Posterior cingulate gyrus (tissue), 11 donors: ENCODE measurements around the gene CTCFL.

ENCODE experiments used
- DNase-seq, 10 donors: peaks; one replicate each; pipeline versions ENCODE4 v3.0.0 to v3.0.0-alpha.2; 2020 to 2021; ENCODE audit warnings: mixed read lengths in 3 of 10
- intact Hi-C: fragments of 100-400 bp; cut with DNase I; formaldehyde crosslinking; loops from one replicate; pipeline ENCODE4 v1.15.1; 2023

The CTCFL gene

DNA sequence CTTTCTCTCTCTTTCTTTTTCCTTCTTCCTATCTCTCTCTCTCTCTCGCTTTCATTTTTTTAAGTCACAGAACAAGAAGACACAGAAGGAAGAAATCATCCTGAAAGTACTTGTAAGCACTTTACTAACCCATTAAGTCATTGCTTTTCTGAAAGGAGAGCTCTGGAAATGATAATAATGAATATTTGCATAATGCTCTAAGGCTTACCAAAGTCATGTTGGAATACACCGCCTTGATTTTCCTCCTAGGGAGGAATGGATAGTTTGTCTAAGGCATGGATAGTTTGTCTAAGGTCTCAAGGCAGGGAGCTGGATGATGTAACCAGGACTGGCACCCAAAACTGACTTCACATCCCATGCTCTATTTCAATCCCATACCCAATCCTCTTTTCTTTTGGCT is 12.9 kb upstream of the CTCFL start:
- intact Hi-C loops: no loop called here
- no peak for DNase-seq

DNA sequence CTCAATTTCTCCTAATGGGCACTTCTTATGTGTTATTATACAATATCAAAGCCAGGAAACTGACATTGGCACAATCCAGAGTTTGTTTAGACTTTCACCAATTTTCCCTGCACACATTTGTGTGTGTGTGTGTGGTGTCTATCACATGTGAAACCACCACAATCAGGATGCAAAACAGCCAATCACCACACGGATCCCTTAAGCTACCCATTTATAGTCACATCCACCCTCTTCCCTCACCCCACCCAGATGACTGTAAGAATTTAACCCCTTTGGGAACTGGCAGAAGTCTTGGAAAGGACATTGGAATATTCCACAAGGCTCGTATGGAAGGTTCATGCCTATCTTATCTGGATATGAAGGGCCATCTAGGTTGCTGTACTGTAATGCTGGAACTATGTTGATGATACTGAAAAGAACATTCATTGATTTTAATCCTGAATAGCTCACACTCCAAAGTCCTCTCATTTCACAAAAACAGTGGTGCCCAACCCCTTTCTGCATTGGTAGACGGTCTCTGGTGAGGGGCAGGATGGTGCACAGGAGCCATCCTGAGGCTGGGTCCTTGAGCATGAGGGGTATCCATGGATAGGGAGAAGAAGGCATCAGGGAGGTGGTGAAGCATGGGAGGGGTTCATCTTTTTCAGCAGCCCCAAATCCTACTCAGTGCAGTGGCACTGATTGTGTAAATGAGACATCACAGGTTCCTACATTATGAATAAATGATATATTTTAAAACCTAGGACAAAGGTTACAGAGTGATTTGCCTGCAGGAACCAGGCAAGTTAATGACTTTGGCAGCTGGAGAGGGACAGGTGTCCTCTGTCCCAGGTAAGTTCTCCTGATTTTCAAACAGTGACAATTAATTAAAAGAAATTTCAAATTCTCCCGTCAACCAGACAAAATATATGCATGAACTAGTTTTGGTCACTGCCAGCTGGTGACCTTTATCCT is 12.1 kb upstream of the CTCFL start:
- intact Hi-C loops: no loop called here
- no peak for DNase-seq

DNA sequence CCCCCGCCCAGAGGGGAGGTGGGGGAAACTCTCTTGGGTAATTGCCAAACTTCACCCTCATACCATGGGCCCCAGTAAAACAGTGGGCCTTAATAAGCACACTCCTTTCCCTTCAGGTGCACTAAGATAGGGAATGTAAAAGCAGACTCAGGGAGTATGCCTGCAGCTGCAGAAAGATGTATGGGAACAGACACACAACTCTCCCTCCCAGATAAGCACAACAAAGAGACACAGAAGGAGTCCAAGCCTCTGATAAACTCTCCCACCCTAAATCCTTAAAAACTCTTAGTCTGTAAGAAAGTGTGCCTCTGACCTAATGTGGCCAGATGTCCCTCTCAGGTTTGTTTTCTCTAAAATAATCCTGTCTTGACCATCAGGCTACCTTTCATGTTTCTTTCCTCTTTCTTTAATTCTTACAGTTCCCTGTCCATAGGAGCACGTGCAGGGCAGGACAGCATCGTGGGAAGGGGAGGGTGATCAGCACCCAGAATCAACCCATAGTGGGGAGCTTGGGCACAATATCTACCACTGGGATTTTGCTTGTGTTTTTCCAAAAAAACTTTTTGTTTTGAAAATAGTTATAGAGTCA is 11.3 kb upstream of the CTCFL start:
- DNase-seq: no peak
- intact Hi-C loops: no loop called here

DNA sequence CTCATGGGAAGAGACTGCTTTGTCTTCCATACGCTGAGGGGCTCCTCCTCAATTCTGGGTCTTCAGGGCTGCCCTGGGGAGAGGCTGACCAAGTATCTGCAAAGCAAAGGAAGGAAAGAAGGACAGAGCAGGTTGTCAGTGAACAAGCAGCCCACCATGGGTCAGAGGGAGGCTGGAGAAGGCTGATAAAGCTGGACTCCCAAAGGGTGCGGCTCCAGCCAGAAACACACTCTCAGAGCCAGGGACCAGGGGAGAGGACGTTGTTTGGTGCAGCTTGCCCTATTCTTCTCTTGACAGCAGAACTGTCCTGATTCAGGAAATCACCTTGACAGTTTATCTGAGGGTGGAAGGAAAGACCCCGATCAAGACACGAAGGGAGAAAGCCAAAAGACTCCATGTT is 10.4 kb upstream of the CTCFL start:
- intact Hi-C loops: no loop called here
- DNase-seq: no peak

DNA sequence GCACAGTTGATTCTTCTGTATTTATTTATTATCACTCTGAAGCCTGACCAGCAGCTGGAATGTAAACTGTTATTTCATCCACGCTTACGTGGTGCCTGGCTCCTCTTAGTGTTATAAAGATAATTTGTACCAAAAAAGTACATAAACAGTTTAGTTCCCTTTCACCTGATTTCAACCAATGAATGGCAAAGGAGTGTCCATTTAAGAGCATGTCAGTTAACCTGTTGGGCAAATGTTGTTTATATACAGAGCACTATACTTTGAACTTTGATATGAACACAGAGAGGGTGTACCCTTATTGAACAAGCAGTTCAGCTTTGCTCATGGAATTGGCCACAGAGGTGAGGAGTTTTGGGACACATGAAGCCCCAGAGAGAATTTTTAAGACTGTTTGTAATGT is 7.2 kb upstream of the CTCFL start:
- no peak for DNase-seq
- intact Hi-C loops: no loop called here

DNA sequence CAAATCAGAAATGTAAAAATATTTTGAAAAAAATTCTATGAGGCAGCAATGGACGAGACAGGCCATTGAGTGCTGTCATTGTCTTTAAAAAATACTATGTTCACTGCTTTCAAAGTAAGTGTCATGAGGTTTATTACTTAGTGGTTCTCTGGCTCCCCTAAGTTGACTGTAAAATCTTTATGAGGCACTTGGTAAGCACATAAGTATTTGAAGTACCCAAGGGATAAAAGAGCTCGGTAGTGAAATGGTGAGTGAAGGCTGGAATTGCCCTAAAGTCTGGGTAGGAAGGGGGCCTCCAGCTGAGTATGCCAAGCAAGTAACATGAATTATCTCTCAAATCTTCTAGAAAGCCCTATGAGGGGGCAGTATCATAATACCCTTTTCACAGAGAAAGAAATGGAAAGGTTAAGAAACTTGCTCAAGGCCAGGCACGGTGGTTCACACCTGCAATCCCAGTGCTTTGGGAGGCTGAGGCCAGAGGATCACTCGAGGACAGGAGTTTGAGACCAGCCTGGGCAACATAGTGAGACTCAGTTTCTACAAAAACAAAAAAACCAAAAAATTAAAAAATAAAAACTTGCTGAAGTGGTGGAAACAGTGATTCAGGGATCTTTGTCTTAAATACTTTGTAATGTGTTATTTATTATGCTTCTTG is 5.5 kb upstream of the CTCFL start:
- intact Hi-C loops: no loop called here
- DNase-seq: no peak

DNA sequence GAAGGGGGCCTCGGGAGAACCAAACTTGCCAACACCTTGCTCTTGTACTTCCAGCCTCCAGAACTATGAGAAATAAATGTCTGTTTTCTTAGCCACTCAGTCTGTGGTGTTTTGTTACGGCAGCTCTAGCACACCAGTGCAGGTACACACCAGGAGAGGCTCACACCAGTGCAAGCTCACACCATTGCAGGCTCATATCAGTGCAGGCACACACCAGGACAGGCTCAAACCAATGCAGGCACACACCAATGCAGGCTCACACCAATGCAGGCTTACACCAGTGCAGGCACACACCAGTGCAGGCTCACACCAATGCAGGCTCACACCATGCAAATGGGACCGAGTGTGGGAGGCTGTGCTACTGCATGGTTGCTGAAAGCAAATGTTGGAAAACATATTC is 4.9 kb upstream of the CTCFL start:
- no peak for DNase-seq
- intact Hi-C loops: no loop called here

DNA sequence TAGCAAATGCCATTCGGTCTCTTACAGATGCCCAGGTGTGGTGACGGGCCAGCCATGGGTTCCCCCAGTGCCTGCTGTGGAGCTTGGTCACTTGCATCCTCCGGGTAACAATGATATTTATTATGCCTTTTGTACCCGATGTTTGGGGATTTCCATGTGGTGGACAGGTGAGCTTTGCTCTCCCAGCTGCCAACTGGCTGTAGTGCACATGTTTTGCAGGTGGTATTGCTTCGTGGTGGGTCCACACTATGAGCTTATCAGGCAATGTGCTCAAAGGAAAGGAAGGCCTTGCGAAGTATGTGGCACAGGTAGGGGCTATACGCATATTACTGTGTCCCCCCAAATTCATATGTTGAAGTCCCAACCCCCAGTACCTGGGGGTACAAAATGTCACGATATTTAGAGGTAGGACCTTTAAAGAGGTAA is 4.2 kb upstream of the CTCFL start:
- DNase-seq: no peak
- intact Hi-C loops: no loop called here

DNA sequence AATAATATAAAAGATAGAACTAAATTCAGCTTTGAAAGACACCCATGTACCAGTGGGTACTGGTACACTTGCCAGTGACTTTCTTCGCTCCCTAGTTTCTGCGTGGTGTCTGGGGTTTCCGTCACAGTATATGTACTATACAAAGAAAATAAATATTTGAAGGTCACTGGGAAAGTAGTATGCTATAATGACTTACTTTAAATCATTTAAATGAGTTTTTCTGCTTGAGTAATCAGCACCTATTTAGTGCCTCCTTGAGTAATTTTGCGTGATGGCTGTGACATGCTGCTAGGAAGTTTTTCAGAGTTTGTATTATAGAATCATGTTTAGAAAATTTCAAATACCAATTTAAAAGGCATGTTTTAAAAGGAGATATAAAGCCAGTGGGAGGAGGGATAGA is 3.2 kb upstream of the CTCFL start:
- DNase-seq: no peak
- intact Hi-C loops: no loop called here

DNA sequence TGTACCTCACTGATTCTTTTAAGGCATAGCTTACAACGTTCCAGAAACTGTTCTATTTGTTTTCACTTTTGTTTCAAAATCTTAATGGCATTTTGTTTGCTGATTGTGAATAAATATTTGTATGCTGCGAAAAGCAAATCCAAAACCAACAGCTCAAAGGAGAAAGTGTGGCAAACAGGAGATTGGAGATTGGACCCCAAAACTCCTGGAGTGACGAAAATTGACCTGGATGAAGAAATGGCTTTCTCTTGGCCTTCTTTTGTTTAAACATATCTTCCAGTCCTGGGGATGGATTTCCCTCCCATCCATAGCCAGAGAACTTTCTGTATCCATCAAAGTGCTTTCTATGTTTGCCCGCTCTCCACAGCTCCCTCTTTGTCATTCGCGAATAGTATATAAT is 2.8 kb upstream of the CTCFL start:
- DNase-seq: no peak
- intact Hi-C loops: no loop called here

DNA sequence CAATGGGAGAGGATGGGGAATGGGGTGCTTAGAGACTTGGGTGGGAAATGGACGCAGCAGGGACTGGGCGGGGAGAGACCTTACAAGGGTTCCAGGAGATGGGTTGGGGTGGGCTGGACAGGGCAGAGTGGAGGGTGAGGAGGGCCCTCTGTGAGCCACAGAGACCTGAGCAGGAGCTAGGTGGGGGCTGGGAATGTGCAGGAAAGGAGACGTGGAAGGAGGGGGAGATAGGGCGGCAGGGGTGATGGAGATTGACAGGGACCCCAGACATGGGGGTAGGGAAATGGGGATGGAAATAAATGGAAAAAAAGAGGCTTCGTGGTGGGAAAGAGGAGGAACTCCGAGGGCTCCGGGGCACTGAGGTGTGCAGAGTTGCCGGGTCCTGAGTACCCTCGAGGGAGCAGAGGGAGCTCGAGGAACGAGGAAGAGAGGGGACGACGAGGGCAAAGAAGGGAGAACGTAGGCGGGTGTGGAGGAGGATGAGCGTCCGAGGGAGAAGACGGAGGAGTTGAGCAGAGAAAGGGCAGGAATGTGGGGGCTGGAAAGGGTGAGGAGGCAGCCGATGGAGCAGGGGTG is 2.0 kb upstream of the CTCFL start:
- intact Hi-C loops: no loop called here
- no peak for DNase-seq

DNA sequence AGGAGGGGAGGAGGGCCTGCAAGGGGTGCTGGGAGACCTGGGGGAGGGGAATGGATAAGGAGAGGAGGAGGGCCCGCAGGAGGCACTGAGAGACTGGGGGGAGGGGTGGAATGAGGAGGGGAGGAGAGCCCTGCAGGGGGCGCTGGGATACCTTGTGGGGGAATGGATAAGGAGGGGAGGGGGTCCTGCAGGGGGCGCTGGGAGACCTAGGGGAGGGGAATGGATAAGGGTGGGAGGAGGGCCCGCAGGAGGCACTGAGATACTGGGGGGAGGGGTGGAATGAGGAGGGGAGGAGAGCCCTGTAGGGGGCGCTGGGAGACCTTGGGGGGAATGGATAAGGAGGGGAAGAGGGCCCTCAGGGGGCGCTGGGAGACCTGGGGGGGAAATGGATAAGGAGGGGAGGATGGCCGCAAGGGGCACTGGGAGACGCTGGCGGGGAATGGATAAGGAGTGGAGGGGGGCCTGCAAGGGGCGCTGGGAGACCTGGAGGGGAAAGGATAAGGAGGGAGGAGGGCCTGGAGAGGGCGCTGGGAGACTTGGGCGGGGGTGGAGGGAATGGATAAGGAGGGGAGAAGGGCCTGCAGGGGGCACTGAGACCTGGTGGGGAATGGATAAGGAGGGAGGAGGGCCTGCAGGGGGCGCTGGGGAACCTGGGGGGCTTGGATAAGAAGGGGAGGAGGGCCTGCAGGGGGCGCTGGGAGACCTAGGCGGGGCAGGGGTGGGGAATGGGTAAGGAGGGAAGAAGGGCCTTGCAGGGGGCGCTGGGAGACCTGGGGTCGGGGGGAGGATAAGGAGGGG is 1.3 kb upstream of the CTCFL start:
- intact Hi-C loops: no loop called here
- no peak for DNase-seq

DNA sequence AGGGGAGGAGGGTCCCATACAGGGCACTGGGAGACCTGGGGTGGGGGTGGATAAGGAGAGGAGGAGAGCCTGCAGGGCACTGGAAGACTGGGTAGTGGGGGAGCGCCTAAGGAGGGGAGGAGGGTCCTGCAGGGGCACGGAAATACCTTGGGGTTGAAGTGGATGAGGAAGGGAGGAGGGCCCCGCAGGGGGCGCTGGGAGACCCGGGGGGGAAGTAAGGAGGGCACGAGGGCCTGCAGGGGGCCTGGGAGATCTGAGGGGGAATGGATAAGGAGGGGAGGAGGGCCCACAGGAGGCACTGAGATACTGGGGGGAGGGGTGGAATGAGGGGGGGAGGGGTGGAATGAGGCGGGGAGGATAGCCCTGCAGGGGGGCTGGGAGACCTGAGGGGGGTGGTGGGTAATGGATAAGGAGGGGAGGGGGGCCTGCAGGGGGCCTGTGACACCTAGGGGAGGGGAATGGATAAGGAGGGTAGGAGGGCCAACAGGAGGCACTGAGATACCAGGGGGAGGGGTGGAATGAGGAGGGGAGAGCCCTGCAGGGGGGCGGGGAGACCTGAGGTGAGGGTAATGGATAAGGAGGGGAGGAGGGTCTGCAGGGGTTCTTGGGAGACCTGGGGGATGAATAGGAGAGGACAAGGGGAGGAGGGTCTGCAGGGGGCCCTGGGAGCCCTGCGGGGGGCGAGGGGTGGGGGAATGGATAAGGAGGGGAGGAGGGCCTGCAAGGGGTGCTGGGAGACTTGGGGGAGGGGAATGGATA is 567 bp upstream of the CTCFL start:
- intact Hi-C loops: no loop called here

DNA sequence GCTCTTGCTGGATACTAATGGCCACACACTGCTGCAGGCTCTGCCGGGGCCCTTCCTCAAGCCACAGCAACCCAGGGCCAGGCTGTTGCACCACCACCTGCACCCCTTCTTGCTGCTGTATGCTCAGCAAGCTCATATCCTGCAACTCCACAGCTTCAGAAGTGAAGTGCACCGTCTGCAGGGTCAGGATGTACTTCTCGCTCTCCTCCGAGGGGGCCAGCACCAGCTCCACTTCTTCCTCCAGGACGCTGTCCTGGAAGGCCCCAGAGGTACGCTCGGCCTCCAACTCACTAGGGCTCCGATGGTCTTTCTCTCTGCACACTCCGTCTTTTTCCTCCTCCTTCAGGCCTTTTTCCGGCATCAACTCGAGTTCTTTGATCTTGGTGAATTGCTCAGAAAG is 1.2 kb downstream of the CTCFL start:
- no peak for DNase-seq
- intact Hi-C loops: no loop called here

More for the DNA sequence above, 567 bp upstream of the CTCFL start:
- no peak for DNase-seq

DNA sequence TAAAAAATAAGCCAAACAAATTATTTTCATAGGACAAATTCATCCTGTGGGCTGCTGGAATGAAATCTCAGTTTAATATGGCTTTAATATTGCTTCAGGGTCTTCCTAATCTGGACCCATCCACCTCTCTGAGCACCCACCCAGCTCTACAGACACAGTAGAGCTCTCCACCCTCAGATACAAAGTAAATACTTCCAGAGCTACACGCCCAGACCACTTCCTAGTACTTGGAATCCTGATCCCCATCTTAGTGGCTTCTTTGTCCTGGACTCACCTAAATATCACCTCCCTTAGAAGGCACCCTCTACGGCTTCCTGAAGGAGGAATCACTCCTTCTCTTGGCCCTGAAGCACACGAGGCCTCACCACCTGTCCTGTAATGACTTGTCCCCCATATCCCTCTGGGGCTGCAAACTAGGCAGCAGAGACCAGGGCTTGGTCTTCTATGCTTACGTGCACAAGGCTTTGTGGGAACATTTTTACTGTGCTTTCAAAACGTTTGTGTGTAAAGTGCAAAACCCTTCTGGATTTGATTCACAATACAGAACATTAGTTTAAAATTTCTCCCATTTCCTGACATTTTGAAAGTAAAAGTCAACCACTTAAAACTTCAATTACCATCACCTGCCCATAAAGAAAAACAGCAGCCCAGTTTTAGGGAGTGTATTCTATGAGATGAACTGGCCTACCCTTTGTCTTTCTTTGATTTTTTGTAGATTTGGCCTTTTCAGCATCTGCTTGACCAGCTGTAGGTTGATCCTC is 2.4 kb downstream of the CTCFL start:
- no peak for DNase-seq
- intact Hi-C loops: no loop called here

DNA sequence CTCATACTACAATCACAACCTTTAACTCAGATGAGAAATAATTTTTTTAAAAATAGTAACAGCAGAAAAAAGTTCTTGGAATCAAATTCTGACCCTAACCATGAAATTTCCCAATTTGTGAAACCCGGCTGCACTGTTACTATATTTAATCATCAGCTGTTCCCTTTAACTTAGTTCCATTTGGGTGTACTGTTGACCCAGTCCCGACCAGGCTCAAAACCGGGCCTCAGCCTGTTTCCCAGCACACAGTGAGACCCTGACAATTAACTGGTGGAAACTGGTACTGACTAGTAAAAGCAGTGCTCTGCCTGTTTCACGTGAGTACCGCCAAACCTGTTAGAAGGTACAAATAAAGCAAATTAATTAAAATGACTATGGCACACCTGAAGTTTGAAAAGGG is 7.0 kb downstream of the CTCFL start:
- intact Hi-C loops: no loop called here
- no peak for DNase-seq

DNA sequence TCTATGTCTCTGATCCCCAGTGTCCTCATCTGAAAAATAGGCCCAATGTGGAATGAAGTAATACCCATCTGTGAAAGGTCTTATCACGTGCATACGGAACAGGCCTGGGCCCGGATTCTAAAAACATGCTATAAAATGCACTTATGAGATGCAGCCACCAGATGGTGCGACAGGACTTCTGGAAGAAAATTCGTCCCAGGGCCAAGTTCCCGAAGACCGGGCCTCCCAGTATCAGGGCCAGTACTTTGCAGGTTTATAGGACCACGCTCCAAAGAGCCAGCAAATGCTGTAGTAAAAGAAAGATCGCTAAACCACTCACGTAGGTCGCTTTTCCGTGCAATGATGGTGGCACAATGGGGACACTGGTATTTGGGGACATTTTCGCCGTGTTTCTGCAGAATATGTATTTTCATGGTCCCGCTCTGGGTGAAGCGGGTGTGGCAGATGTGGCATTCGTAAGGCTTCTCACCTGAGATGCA is 10.6 kb downstream of the CTCFL start:
- DNase-seq: peak in 9 of 10 donors; percentile 41 to 93 (median 68)
- intact Hi-C loops: loop anchor here (1.0 kb wide), 2 partner anchors 80 to 696 kb away; no protein-coding TSS in a partner anchor

DNA sequence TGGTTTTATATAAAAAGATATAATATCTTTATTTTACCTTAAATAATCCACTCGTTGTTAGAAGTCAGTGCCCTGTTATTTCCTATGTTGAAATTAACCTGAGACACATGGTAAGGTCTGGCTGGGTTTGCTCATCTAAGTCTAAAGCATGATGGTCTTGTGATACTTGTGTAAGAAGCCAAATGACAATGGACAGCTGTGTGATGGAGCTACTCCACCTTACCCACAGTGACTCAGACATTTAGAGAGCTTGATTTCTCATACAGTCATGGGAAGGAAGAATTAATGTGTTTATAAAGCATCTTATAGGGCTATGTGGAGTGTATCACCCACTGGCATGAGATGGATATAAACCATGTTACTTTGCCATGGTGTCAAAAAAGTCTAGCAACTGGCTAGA is 11.7 kb downstream of the CTCFL start:
- intact Hi-C loops: no loop called here
- no peak for DNase-seq

DNA sequence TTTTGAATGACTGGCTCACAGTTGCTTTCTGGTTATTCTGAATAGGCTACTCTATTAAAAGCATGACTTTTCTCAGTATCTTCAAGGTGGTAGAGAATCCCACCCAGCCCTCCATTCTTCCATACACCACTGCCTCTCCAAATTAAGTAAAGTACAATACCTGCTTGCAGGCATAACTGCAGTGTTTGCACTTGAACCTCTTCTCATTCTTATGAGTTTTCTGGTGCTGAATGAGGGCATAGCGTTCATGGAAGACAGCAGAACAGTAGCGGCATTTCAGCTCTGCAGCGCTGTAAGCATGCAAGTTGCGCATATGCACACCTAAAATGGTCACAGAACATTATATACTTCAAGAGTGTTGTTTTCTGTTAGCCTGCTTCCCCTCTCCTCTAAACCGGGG is 12.5 kb downstream of the CTCFL start:
- no peak for DNase-seq
- intact Hi-C loops: no loop called here
